AG09319 (cell line): ENCODE measurements around the gene KCNT2.

ENCODE experiments used
- DNase-seq: peaks from one replicate; pipeline ENCODE4 v3.0.0-alpha.2; 2010; ENCODE audit warnings: low read depth; ENCODE audit errors: extremely low read depth
- TF ChIP-seq, protein P1 (sequence below): IDR thresholded peaks from 2 replicates; pipeline ENCODE4 v1.5.1; 2011; ENCODE audit warnings: low read depth, mild to moderate bottlenecking, inconsistent platforms, low read length, moderate library complexity

The KCNT2 gene

GRCh38 chr1:196306421-196306820 lies 301.8 kb downstream of the KCNT2 start:
- no peak for DNase-seq
- TF ChIP-seq, protein P1, sequence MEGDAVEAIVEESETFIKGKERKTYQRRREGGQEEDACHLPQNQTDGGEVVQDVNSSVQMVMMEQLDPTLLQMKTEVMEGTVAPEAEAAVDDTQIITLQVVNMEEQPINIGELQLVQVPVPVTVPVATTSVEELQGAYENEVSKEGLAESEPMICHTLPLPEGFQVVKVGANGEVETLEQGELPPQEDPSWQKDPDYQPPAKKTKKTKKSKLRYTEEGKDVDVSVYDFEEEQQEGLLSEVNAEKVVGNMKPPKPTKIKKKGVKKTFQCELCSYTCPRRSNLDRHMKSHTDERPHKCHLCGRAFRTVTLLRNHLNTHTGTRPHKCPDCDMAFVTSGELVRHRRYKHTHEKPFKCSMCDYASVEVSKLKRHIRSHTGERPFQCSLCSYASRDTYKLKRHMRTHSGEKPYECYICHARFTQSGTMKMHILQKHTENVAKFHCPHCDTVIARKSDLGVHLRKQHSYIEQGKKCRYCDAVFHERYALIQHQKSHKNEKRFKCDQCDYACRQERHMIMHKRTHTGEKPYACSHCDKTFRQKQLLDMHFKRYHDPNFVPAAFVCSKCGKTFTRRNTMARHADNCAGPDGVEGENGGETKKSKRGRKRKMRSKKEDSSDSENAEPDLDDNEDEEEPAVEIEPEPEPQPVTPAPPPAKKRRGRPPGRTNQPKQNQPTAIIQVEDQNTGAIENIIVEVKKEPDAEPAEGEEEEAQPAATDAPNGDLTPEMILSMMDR: no peak

DNA sequence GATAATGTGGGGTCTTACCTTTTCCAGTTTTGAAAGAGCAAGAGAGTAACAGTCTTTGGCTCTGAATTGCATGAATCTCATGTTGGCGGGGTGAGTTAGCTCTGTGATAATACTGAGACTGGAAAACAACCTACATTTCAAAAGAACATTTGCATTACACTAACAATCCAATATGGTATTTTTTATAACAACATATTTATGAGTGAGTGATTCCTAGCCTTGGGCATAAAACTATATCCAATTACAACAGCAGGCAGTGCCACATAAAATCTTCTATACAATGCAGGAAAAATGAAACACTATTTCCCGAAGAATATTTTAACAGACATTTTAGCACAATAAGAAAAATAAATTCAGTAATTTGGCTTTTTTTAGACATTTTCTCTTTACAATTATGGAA lies 303.0 kb downstream of the KCNT2 start:
- TF ChIP-seq, protein P1: no peak
- no peak for DNase-seq

GRCh38 chr1:196302981-196303380 lies 305.3 kb downstream of the KCNT2 start:
- no peak for DNase-seq
- TF ChIP-seq, protein P1: no peak

DNA sequence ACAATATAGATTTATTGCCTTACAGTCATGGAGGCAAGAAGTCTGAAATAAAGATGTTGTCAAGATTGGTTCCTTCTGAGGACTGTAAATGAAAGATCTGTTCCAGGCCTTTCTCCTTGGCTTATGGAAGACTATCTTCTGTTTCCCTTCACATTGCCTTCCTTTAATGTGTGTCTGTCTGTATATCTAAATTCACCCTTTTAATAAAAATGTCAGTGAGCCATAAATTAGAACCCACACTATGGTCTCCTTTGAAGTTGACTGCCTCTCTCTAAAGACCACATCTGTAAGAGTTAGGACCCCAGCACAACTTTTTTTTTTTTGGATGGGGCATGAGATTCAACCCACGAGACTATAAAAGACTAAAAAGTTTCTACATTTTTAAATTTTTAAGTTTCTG lies 305.8 kb downstream of the KCNT2 start:
- TF ChIP-seq, protein P1: no peak
- no peak for DNase-seq

DNA sequence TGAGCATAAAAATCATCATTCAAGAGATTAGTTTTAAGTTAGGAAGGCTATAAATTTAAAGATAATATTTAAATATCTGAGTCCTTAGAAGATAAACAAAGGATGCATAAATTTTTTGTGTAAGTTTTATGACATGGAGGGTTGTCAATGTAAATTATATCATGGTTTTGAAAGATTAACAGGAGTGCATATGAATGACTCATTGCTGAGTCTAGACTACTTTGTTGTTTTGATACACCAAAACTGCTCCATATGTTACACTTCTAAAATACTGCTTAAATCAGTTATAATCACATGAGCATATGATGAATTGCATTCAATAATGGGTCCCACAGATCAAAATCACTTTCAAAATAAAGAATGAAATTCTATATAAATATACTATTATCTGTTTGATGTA lies 312.5 kb downstream of the KCNT2 start:
- TF ChIP-seq, protein P1: no peak
- DNase-seq: no peak

DNA sequence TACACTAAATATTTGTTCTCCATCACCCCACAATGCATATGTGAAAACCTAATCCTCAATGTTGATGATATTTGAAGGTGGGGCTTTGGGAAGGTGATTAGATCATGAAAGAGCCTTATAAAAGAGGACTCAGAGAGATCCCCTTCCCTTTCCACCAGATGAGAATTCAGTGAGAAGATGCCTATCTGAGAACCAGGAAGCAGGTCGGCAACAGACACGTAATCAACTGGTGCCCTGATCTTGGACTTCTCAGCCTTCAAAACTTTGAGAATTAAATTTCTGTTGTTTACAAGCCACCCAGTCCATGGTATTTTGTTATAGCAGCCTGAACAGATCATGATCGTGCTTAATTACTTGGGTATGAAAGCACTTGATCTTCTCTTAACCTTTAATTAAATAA lies 329.4 kb downstream of the KCNT2 start:
- DNase-seq: no peak

DNA sequence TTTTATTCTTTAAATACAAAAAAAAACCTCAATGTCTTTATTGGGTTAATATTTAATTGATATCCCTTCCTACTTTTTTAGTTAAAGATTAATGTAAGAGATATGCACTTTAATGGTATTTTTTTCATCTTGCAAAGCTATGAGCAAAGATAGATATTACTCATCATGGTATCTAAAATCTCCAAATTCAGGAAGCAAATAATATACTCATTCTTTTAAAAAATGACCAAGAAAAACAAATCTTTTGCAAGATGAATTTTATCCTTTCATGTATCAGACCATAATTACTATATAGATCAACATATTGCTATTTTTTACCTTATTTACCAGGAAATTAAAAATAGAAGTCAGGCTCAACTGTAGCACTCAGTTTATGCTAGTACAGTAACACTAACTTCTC lies 330.4 kb downstream of the KCNT2 start:
- TF ChIP-seq, protein P1: no peak
- no peak for DNase-seq

More for the DNA sequence above, 329.4 kb downstream of the KCNT2 start:
- TF ChIP-seq, protein P1: no peak
